Activated CD4-positive, alpha-beta T cell treated with anti-CD3 and anti-CD28 coated beads, Interleukin-2, amount 50 U/mL, for 1 hour (primary cell): ENCODE results near the gene DUSP6.

Experiments used
- DNase-seq: peaks from one replicate; pipeline ENCODE4 v3.0.0-alpha.2; 2020

DUSP6 gene

DNA sequence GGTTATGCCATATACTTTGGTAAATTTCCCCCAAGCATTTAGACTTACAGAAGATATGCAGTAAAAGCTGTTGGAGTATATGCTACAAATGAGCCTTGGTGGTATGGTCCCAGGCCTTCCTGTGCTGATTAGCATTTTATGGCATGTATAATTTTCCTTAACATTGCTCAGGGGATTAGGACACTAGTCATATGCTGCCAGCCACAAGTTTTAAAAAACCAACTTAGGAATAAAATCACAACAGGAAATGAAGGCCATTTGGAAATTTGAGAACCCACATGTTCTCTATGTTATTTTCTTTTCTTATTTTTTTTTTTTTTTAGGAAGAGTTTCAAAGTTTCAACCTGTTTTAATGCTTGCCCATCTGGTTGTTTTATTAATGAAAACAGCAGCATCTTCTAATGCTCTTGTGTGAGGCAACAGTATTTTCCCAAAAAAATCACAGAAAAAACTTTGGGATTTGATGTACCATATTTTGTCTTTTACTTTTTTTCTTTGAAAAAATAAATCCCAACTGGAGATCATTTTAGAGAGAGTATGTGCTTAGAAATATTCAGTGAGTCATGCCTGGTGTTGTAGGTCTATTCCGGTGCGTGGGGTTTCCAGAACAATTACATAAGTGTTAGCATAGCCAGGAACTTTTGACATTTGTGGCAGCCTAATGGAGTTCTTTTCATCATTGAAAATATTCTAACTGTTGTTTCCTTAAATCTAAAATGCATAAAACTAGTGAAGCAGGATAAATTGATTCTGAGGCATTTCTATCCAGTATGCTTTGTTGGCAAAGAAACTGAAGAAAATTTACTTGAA lies 21.7 kb upstream of the DUSP6 start:
- no peak for DNase-seq

DNA sequence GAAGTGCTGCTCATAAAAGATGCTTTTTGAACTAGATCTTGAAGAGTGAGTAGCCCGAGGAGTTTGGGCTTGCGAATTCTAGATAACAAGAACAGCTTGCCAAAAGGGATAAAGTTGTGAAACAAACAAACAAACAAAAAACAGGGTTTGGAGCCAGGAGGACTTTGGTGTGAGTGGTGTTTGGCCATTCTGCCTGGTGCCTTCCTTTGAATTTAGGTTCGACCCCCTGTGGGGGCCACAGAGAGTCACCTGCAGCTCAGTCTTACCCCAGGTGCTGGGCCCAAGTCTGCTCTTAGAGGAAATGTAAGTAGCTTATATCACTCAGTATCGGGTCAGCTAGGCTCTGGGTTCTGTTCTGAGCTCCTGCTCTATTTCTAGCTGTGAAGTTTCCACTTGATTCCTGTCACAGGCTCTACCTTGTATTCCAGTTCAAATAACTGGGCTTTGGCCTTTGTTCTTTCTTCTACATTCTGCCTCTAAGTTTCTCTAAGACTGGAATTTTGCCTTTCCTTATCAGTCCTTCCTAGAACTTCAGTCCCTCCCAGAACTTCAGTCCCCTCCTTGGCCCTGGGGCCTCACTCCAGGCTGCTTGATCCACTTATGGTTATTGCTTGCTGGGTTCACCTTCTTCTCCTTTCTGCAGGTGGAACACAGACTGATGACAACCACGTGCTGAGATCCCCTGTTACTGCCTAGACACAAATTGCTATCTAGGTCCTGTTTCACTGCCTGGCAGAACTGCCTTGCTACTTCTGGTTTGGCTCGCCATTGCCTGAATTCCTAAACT lies 20.5 kb upstream of the DUSP6 start:
- no peak for DNase-seq

DNA sequence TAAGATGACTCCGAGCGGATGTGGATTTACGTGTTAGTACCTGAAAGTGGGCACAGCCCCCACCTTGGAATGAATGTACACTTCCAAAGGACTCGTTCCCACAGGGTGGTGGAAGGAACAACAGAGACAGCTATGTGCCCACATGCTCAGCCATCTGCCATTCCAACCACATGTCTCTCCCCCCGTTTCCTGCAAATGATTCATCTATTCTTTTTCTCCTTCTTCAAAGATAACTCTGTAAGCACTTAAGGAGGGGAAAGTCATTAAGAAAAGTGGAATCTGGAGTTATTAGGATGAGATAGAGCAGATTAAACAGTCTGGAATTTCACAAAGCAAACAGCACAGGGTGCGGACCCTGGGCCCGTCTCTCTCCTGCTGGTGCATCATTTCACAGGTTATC lies 18.5 kb upstream of the DUSP6 start:
- DNase-seq = no peak

DNA sequence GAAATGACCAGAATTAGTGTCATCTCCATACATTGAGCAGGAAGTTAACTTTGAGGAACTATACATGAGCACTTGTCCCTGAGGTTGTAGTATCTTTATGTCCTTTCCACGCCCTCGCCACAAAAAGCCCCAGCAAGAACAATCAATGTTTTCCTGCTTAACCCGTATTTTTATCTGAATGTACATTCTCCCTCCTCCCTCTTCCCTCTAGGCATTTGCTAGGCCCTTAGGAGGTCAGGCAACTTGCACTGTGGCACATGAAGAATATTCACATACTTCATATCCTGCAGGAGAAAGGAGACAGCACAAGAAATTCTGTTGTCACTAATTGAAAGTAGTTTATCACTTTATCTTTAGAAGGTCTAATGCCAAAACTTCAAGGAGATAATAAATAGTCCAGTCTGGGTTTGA lies 18.1 kb upstream of the DUSP6 start:
- no peak for DNase-seq

DNA sequence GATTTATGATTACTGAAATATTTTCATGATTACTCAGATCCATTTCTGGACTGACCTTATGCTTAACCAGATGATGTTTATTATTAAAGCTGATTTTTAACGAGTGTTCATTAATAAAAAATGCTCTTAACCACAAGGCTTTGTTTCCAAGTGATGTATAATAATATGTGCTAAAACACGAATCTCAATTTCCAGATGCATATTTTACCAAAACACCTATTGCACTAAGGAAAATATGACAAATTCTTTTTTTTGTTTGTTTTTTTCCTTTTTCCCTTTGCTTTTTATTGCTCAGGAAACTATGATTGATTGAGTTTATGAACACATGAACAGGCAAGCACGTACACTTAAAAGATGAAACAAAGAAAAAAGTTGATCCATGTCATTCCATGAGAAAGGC lies 16.9 kb upstream of the DUSP6 start:
- DNase-seq = no peak

DNA sequence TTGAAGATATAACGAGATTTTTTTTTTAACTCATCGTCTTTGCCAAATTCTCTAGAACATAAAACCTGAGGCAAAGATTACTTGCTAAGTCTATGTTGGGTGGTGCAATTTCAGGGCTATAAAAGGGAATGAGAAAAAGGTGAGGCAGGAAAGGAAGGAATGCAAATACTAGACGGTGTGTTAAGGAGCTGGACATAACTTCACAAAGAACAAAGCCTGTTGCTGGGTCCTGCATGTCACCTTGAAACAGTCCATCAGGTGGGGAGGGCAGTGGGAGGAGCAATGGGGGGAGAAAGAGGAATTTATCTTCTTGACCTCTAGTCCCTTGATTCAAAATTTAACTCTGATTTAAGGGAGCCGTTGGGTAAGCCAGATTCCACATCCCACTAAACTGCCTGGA lies 16.1 kb upstream of the DUSP6 start:
- DNase-seq = no peak

DNA sequence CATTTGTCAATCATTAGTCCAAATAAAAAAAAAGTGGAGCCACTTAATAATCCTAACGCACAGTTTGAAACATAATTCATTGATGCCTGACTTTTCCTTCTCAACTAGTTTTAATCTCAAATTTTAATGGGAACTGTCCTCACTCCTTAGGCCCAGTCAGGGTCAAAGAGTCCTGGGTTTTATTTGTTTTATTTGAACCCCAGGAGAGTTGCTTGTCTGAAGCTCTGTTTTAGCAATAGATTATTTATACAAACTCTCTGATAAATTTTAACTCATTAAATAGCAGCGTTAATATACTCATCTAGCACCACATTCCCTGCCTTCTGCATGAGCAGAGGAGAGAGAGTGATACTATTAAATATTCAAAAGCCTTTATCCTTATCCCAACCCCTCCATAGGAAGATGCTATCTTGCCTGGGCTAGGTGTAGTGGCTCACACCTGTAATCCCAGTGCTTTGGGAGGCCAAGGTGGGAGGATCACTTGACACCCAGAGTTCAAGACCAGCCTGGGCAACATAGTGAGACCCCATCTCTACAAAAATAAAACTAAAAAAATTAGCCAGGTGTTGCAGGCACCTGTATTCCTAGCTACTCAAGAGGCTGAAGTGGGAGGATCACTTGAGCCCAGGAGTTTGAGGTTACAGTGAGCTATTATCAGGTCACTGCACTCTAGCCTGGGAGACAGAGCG lies 14.5 kb upstream of the DUSP6 start:
- DNase-seq = no peak

DNA sequence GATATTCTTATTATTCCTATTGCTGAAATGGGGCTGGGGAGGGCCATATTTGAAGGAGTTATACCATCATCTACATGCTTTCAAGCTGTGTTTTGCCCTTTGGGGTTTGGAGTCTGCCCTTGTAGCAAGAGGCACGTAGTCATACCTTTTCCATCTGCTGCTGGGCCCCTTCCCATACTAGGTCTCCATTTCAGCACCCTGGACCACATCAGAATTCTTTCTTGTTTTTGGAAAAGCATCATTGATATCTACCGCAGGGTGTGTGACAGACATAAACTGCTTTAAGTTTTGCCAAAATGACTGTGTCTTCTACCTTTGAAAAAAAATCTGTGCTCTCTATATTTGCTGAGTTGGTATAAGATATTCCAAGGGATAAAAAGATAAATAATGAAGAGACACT lies 12.3 kb upstream of the DUSP6 start:
- DNase-seq = no peak

DNA sequence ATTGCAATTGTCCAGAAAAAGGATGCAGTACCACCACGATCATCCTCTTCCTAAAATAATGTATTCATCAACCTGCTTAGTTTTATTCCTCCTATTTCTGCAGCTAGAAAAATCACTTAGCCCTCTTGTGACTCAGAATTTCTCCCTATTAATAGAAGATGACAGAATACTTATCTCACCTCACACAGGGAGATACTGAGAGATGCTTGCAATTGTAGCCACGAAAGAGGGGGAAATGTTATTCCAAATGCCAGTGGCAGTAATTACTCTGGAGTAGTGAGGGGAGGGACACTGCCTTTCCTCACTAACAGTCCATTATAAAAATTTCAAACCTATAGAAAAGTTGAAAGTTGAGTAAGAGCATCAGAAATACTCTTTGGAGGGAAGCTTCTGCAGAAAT lies 11.8 kb upstream of the DUSP6 start:
- DNase-seq = no peak

DNA sequence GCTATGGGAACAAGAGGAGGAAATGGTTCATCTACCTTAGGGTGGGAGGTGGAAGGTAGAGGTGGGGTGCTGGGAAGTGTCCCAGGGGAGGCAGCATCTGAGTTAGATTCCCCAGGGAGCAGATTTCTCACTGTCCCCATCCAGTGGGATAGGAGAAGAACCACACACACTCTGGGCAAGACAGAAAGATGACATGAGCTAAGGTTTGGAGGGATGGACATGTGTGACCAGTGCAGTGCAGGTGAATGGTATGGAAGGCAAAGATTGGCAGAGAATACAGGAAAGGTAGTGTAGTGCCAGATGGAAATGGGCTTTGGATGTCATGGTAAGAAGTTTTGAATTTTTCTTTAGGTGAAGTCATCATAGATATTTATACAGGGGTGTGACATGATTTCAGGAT lies 11.3 kb upstream of the DUSP6 start:
- DNase-seq = no peak

DNA sequence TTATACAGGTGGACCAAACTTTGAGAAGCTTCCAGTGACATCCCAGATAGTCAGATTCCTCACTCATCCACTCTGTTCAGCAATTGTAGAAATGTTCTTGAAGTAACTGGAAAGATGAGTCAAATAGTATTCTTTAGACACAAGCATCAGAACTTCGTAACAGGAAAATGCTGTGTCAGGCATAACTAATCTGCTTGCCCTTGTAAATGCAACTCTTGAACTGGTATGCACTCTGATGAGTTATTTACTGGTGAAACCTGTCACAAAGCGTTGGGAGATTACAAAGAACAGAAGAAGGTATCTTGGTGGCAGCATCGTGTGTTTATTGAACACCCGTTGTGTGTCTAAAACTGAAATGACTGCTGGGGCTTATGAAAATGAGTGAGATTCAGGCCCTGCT lies 10.8 kb upstream of the DUSP6 start:
- no peak for DNase-seq

DNA sequence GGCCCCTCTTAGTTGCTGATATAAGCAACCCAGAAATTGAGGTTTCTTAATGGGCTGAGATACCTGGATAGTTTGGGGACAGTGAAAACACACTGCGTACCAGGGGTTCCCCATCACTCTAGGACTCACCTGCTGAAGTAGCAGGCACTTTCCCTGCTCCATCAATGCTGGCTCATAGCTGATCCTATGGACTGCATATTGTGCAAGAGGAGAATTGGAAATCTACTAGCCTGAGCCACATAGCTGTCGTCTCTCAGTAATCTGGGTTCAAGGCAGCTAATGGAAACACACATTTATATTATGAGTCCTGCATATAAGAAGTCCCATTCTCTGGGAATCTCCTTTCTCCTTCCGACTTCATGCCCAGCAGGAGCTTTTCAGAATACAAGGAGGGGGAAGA lies 7.3 kb upstream of the DUSP6 start:
- no peak for DNase-seq

DNA sequence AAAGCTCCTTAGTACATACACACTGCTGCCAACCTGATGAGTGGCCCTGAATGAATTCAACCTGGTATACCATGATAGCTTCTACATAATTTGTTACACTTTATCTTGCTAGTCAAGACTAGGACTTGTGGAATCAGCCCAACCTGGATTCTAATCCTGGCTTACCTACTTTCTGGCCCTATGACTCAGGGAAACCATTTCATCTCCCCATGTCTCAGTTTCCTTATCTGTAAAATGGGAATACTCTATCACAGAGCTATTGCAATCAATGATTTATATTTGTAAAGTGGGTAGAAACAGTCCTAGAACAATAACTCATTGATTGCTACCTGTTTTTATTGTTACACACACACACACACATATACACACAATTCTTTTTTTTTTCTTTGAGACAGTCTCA lies 6.5 kb upstream of the DUSP6 start:
- DNase-seq = no peak

DNA sequence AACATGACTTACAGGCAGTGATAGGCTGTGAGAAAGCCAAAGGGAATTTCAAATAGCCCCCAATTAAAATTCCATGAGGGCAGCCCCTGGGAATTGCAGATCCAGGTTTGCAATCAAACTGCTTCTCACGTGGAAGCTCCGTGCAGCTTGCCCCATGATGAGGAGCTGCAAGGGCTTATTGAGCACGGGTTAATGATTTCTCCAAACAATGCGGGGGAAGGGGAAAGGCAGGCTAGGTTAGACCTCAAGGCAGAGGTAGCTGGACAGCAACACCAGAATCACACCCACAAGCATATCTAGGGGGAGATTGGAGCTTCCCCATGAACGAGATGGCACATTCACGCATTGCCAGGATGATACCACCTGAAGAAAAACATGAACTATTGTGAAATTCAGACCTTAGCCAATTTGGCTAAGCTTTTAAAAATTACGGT lies 5.0 kb upstream of the DUSP6 start:
- DNase-seq = no peak

DNA sequence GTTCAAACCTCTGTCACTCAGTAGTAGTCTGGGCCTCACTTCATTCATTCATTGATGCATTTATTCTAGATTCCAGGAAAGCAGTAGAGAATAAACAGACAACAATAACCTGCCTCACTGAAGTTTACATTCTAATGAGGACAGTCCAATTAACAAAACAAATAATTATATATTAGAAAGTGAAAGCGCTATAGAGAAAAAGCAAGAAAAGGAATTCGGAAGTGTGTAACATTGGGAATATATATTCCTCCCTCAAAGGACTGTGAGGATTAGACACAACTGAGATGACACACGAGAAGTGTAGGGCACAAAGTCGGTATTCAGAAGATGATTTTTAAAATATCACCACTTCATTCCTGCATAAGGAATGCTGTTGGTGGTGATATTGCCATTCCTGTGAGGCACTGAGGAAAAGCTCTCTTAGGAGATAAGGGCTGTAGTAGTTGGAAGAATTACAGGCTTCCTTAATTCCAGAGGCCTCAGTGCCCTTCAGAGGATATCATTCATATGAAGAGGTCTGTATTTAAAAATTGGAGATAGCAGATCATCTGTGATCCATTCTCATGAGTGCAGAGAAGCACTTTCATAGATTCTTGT lies 3.9 kb upstream of the DUSP6 start:
- no peak for DNase-seq

DNA sequence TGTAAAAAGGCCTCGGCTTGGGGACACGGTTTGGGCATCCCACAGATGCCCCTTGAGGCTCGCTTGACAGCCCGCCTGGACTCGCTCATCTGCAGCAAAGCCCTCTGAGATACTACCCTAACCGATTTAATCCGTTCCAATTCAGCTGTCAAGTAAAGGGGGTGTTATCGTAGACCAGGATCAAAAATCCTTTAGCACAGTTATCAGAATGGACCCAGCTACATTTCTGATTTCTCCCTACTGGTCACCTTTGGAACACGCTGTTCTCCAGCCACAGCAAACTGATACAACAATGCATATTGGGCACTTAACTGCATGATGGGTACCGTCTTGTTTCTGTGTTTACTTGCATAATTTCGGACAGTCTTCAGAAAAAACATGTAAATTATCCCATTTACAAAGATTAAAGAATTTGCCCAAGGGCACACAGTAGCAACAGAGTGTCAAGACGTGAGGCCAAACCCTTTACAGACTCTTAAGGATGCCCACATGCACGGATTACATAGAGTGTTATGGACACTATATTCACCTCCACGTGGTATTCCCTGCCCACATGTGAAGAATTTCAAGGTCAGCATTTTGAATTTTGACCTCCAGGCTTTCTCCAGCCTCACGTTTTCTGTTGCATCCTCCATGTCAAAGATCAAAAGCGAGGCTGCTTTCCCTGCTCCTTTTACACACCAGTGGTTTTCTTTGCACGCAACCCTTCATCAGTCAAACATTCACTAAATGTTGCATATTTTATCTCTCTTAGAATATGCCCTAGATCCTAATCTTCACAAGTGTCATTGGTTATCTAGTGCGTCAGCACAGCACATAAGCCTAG lies 3.2 kb upstream of the DUSP6 start:
- DNase-seq = no peak

DNA sequence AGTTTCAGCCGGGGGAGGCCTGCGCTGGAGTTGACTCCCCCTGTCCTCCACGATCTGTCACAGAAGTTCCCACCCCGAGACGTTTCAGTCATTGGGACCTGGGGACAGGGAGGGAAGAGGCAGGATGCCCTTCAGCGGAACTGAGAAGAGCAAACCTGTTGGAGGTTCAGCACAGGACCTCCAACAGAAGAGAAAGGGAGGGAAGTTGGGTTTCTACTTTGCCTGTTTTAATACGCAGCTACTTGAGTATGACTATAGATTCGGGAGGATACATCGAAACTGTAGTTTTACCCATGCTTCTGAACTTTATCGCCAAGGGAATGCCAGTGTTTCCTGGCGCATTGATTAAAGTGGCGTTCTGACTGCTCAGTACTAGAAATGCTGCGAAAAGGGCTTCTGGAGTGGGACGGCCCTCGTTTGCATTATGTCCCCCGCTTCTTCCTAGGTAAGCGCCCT lies 2.3 kb upstream of the DUSP6 start:
- DNase-seq = no peak

DNA sequence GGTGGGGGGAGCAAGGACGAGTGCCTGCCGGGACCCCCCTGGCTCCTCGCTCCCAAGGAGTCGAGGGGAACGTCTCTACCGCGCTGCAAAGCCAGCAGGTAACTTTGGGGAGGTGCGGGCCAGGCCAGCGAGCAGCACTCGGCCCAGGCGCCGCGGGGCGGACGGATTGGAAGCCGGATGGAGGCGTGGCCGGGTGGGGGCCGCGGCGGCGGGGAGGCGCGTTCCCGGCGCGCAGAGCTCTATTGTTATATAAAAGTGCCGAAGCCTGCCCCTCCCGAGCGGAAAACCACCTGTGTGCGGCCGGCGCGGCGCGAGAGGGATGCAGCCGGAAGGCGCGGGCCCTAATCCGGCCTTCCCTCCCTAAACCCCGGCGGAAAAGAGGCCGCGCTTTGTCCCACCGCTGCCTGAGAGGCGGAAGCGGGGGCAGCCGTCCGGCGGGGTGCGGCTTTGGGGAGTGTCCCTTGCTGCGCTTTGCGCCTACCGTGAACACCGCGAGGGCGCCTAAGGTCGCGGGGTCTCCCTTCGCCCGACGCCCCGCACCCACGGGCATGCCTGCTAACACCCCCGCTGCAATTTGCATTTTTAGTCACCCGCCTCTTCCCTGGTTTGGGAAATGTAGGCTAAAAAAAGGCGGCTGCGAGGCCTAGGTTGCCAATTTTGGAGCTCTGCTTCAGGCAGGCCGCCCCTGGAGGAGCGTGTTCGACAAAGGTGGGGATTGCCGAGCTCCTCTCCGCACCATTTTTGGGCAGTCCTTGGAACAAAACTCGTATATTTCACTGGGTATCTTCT lies 1.7 kb upstream of the DUSP6 start:
- peak; percentile 55 for DNase-seq

DNA sequence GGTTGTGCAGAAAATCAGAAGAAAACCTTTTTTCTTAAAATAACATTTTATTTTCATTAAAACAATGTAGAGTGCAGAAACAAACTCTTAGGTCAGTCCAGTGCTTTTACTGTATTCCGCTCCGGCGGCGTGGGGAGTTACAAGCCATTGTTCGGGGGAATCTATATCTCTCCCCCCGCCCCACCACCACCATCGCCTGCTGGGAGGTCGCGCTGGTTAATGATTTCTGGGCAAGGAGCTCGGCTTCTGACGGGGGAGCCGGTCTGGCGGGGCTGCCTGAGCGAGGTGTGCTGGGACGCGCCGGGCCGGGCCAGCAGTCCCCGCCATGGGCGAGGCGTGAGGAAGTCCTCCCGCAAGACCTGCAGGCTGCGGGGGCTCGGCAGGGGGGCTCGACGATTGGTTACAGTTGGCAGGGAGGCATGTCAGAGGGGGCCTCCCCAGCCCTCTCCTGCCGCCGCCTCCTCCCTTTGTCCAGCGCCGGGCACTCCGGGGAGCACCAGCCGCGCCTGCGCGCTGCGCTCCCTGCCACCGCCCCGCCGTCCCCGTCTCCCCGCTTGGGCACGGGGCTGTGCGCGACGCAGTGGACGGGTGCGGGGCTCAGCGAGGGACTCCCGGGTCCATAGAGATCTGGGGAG lies 1.0 kb upstream of the DUSP6 start:
- peak; percentile 18 for DNase-seq

DNA sequence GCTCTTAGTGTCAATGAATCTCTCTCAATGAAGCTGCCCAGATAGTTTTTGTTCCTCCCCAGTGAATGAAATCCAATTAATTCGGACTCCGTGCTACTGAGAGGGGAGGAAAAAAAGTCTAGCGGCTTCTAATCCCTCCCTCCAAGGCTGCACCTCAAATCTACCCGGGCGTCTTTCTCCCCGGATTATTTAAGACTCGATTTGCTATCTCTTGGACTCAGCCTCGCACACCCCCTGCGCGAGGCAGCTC lies 134 bp downstream of the DUSP6 start:
- DNase-seq = no peak

DNA sequence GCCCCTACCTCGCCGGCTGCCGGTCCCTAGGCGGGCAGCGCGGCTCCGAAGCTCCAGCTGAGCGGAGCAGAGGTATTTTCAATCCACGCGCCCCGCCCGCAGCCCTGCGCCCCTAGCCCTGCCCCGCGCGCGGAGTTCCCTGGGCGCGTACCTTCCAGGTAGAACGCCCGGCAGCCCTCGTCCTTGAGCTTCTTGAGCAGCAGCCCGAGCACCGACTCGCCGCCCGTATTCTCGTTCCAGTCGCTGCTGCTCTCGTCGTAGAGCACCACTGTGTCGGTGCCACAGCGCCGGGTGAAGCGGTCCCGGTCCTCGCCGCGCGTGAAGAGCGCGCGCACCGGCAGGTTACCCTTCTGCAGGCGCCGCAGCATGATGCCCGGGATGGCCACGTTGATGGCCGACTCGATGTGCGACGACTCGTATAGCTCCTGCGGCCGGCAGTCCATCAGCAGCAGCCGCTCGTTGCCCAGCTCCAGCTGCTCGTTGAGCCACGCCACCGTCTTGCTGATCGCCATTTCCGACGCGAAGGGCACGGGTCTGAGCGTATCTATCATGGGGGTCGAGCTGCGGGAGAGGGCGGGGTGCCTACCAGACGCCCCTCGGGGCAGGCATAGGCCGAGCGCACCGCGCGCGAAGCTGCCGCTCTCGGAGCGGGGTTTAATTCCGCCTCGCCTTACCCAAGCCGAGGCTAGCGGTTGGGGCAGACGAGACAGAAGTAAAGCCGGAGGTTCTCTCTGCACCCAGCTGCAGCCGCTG lies 636 bp downstream of the DUSP6 start:
- DNase-seq = peak; percentile 42
